ENCODE results near the gene GALNT18.

DNA sequence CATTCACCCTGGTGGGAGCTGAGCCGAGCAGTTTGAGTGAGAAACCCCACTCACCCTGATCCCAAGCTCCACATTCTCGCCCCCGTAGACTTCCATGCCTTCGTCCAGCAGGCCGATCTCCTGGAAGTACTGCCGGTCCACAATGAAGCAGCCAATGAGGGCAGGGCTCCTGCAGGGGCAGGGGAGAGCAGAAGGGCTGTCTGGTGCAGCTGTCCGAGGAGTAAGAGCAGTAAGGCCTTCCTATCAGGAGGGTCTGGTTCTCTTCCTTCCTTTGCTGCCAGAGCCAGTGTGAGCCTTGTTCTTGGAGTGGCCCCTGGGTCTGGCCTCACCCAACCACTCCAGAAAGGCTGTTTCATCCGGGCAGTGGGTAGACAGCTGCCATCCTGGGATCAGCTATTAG is 249.3 kb downstream of the GALNT18 start:
- TF ChIP-seq CTCF (conservative IDR thresholded peaks at IDR 0.05) (no peak), ZFX (IDR thresholded peaks at IDR 0.05) (no peak)
